Lower leg skin (tissue), 4 donors: ENCODE measurements around the gene ABLIM3. TPM values are rescaled to one million over a fixed set of nuclear protein-coding genes. Genes with fewer than 3 reads are reported as not detected.
A peak's percentile ranks its signal among the peaks of the same experiment; 100 is the strongest.

ENCODE experiments used
- DNase-seq, 2 donors: peaks; one replicate each; pipeline ENCODE4 v3.0.0-alpha.2; 2019; ENCODE audit warnings: low spot score in 2 of 2
- H3K4me3 ChIP-seq: fragments of 200-600 bp; sonication (generic); 2 replicates; pipeline ENCODE4 v1.5.1; 2017; ENCODE audit warnings: mild to moderate bottlenecking, low read depth; ENCODE audit not compliant: poor library complexity, severe bottlenecking
- POLR2A ChIP-seq, 2 donors: fragments of 450-650 bp; IDR thresholded peaks; one replicate each; pipeline ENCODE4 v1.6.1; 2016 to 2017; ENCODE audit warnings: antibody characterized with exemption in 2 of 2, mild to moderate bottlenecking in 1 of 2, moderate library complexity in 1 of 2
- WGBS, 2 donors: methylation state at CpG; one replicate each; pipeline ENCODE4 v1.1.5; 2018; 5-methylcytosine and 5-hydroxymethylcytosine counted together
- intact Hi-C: fragments of 100-400 bp; cut with DNase I; formaldehyde crosslinking; loops from one replicate; pipeline ENCODE4 v1.15.0; 2023; ENCODE audit warnings: low total_unique reads
- total RNA-seq, 4 donors: library from RNA; depleted of rRNA; stranded (reverse); fragments of >200 nt; gene quantifications; one replicate each; pipeline ENCODE4 v1.1.0, GENCODE V29; 2016
- TF ChIP-seq, protein P1 (sequence below), 3 donors: fragments of 450-650 bp; IDR thresholded peaks; one replicate each; pipeline ENCODE4 v1.5.1; 2016; ENCODE audit warnings: antibody characterized with exemption in 3 of 3, mild to moderate bottlenecking in 3 of 3, moderate library complexity in 2 of 3

Gene ABLIM3
- total RNA-seq, 4 donors from 2014 or later, result 4.2 to 12.3 (median 7.4) TPM

DNA sequence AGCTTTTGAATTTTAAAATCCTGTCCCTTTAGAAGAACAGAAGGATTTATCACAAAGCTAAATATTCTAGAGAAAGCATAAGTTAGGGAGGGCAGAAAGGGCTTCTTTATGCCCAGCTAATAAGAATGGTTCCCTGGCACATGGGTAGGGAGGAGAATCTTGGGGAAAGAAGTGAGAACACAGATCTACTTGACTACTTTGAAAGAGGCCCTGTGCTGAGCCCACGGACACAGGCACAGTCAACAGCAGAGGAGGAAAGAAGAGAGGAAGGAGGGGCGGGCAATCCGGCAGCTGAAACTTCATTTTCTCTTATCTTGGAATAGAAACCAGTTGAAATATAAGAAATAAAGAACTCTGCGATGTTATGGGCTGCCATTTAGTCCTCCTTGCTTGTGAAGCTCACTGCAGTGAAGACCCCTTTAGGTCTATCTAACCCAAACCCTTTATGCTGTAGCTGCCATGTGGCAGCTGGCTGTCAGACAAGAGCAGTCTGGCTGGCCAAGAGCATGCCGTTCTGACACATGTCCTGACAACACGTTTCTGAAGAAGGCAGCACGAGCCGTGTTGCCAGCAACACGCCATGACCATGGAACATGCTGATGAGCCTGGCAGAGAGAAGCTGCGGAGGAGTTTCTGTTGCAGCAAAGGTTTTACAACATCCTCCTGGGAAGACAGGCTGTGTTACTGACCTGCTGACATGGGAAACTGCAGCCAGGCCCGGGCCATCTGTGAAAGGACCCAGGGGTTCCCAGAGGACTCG, 34.2 kb downstream of the ABLIM3 start:
- peak in 1 of 2 donors; percentile 73 for DNase-seq
- WGBS, 2 donors, result 22 to 27% methylated on average over 12 of the region's 12 CpGs
- TF ChIP-seq, protein P1, sequence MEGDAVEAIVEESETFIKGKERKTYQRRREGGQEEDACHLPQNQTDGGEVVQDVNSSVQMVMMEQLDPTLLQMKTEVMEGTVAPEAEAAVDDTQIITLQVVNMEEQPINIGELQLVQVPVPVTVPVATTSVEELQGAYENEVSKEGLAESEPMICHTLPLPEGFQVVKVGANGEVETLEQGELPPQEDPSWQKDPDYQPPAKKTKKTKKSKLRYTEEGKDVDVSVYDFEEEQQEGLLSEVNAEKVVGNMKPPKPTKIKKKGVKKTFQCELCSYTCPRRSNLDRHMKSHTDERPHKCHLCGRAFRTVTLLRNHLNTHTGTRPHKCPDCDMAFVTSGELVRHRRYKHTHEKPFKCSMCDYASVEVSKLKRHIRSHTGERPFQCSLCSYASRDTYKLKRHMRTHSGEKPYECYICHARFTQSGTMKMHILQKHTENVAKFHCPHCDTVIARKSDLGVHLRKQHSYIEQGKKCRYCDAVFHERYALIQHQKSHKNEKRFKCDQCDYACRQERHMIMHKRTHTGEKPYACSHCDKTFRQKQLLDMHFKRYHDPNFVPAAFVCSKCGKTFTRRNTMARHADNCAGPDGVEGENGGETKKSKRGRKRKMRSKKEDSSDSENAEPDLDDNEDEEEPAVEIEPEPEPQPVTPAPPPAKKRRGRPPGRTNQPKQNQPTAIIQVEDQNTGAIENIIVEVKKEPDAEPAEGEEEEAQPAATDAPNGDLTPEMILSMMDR (IDR thresholded peaks at IDR 0.05), result no peak
- TF ChIP-seq POLR2A (IDR thresholded peaks at IDR 0.05), result no peak
- no peak overlapping the region for H3K4me3 ChIP-seq
- intact Hi-C loops, result no loop called here

DNA sequence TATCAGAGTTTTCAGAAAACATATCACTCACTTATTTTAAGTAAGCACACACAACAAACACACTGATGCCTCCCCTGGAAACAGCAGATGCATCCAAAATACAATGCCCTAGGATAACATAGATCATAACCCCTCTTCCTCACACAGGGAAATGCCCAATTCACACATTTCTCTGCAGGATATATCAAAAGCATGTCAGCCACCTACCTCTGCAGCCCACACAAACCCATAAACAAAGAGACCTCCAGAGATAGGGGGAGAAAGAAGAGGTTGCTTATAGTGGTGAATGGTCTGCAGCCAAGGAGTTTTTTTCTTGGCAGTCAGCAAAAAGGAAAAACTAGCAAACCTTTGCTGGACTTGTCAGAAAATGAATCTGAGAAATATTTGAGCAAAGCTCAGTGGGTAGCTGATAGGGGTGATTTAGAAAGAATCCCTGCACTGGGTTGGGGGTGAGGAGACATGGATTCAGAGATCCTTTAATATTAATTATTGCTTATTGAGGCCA, 36.1 kb downstream of the ABLIM3 start:
- no peak overlapping the region for H3K4me3 ChIP-seq
- intact Hi-C loops, result no loop called here
- TF ChIP-seq POLR2A (IDR thresholded peaks at IDR 0.05), result no peak
- TF ChIP-seq, protein P1 (IDR thresholded peaks at IDR 0.05), result no peak
- no peak for DNase-seq

DNA sequence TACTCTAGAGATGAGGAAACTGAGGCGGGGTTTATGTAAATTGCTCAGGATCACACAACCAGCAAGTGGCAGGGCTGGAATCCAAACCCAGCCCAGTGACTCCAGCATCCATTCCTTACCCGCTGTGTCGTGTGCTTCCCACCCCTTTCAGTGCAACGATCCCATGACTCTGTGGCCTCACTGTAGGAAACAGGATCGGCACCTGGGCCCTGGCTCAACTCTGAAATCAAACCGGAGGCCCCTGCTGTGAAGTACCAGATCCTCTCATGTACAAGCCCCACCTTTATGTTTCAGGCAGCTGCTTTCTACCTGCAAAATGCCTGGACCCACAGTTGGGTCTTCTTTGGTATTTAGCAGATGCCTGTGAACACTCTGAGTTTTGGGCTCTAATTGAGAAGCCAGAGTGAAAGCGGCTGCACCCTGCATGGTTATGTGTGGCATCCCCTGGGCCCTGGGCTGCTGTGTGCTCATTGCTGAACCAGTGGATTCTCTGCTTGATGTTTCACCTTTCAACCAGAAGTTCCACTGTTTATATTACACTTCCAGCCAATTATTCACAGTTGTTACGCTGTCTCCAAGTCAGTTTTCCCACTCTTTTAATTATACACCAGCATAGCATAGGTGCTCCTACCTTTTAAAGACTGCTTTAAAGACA, 36.7 kb downstream of the ABLIM3 start:
- 81 to 85% methylated on average over 8 of the region's 8 CpGs for WGBS, 2 donors

DNA sequence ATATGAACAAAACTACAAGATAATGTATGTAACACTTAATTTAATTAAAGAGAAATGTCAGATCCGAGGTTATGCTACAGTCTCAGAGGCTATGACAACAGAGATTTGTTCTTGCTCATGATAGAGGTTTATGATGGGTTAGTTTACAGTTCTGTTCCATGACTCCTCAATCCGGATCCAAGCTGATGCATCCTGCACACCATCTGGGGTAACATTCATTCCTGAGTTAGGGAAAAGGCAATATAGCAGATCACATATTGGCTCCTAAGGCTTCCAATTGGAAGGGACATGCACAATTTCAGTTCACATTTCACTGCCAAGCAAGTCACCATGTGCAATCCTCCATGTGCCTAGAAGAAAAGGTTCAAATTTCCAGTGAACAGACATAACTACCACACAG, 40.4 kb downstream of the ABLIM3 start:
- no peak for DNase-seq
- no peak for TF ChIP-seq POLR2A (IDR thresholded peaks at IDR 0.05)
- TF ChIP-seq, protein P1 (IDR thresholded peaks at IDR 0.05), result no peak
- WGBS, 2 donors, result 86 to 88% methylated on average over 2 of the region's 2 CpGs
- intact Hi-C loops, result no loop called here
- H3K4me3 ChIP-seq, result no peak overlapping the region

More for the DNA sequence above, 36.7 kb downstream of the ABLIM3 start:
- TF ChIP-seq, protein P1 (IDR thresholded peaks at IDR 0.05), result no peak
- TF ChIP-seq POLR2A (IDR thresholded peaks at IDR 0.05), result no peak
- intact Hi-C loops, result no loop called here
- H3K4me3 ChIP-seq, result no peak overlapping the region
- no peak for DNase-seq

DNA sequence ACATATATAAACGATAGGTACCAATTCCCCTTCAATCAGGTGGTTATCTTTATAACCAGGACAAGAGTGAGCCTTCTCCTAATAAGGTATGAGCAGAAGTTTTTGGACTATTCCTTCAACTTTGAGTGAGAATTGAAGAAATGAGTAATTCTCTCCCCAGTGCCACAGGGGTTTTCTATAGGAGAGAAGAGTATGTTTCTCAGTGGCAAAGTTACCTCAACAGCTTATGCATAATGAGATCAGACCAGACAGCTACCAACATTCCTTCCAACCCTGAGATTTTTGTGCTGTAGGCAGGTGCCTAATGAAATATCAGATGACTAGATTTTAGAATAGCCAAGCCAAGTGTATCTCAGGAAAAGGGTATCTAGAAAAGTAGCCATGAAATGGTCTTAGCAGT, 40.9 kb downstream of the ABLIM3 start:
- no peak for DNase-seq
- WGBS, 2 donors, result 85 to 87% methylated on average over 1 of the region's 1 CpG
- no peak overlapping the region for H3K4me3 ChIP-seq
- TF ChIP-seq POLR2A (IDR thresholded peaks at IDR 0.05), result no peak
- TF ChIP-seq, protein P1 (IDR thresholded peaks at IDR 0.05), result no peak
- intact Hi-C loops, result no loop called here
